ENCODE measurements around the gene VWA5B2. TPM values are rescaled to one million over a fixed set of nuclear protein-coding genes. Genes with fewer than 3 reads are reported as not detected.

The VWA5B2 gene
- total and polyA plus RNA-seq, 3 experiments from 2014 or later, result 0.11 TPM; not detected in 2

GRCh38 chr3:184249412-184250166 is 20.2 kb downstream of the VWA5B2 start, which contains the start of gene EEF1AKMT4:
TSS of gene EEF1AKMT4 (plus strand) at chr3:184249672. CDS start at chr3:184249695, 23 bp downstream.
- H3K27me3 ChIP-seq (ENCODE audit: insufficient read depth, low read length, poor library complexity, severe bottlenecking), result no peaks in the 10 kb centered on the region
- Mint-ChIP-seq H3K27ac (peak within 1 kb of the TSS; percentile 86 to 99 (median 95)), H3K4me1 (peaks cover 14 to 26% (median 18%) of the 10 kb centered on the region in 3 donors), H3K27me3 (no peaks in the 10 kb centered on the region), H3K9me3 (no peaks in the 10 kb centered on the region), H3K36me3 (peaks cover 0 to 23% (median 4%) of the 10 kb centered on the region in 3 donors), H3K4me3 (peak within 1 kb of the TSS; percentile 92 to 98 (median 96))
- no peaks in the 10 kb centered on the region for H3K9me3 ChIP-seq (ENCODE audit: low read length)
- DNase-seq, result peak; percentile 94 to 97 (median 95)
- H3K4me1 ChIP-seq (ENCODE audit: insufficient read depth, low read length), result peaks cover 10% of the 10 kb centered on the region
- ChIA-PET POLR2A (interaction anchor here (0.6 kb wide), 1 partner anchor 115 kb away, joined by 3 read pairs; no protein-coding TSS in a partner anchor), CTCF (interaction anchor here (0.6 to 1.9 kb wide), 24 partner anchors 9 to 365 kb away, joined by 3 to 36 read pairs (median 4); partner anchors contain the start of genes ABCF3, AP2M1, CAMK2N2 and EIF2B5)
- H3K27ac ChIP-seq (ENCODE audit: low read depth, low read length), result peak within 1 kb of the TSS; percentile 85
- H3K36me3 ChIP-seq (ENCODE audit: insufficient read depth, low read length), result peaks cover 5% of the 10 kb centered on the region
- H3K4me3 ChIP-seq (ENCODE audit: low read length), result peak within 1 kb of the TSS; percentile 94

- no peaks in the 10 kb centered on the region for H3K27me3 Mint-ChIP-seq
- H3K27ac ChIP-seq (ENCODE audit: low read depth, low read length), result peak overlapping the region; percentile 41
- peak overlapping the region; percentile 92 to 98 (median 96) for H3K4me3 Mint-ChIP-seq
- ChIA-PET POLR2A (interaction anchor here (0.6 kb wide), 1 partner anchor 116 kb away, joined by 3 read pairs; no protein-coding TSS in a partner anchor), CTCF (interaction anchor here (0.6 to 1.9 kb wide), 23 partner anchors 8 to 366 kb away, joined by 3 to 36 read pairs (median 4); partner anchors contain the start of genes ABCF3, AP2M1, CAMK2N2 and EIF2B5)
- H3K36me3 Mint-ChIP-seq, result peaks cover 0 to 16% (median 0%) of the 10 kb centered on the region in 3 donors
- peaks cover 12 to 26% (median 18%) of the 10 kb centered on the region in 3 donors for H3K4me1 Mint-ChIP-seq
- peak; percentile 79 to 91 (median 85) for DNase-seq
- peaks cover 2% of the 10 kb centered on the region for H3K36me3 ChIP-seq (ENCODE audit: insufficient read depth, low read length)
- H3K27me3 ChIP-seq (ENCODE audit: insufficient read depth, low read length, poor library complexity, severe bottlenecking), result no peaks in the 10 kb centered on the region
- H3K9me3 ChIP-seq (ENCODE audit: low read length), result no peaks in the 10 kb centered on the region
- H3K4me3 ChIP-seq (ENCODE audit: low read length), result peak overlapping the region; percentile 94
- no peaks in the 10 kb centered on the region for H3K9me3 Mint-ChIP-seq
- H3K27ac Mint-ChIP-seq, result peak overlapping the region; percentile 86 to 99 (median 94)
- peaks cover 10% of the 10 kb centered on the region for H3K4me1 ChIP-seq (ENCODE audit: insufficient read depth, low read length)
Observed at GRCh38 chr3:184250167-184250828, 20.9 kb downstream of the VWA5B2 start.

GRCh38 chr3:184255291-184256039 is 26.1 kb downstream of the VWA5B2 start:
- H3K9me3 Mint-ChIP-seq, result no peaks in the 10 kb centered on the region
- H3K4me3 Mint-ChIP-seq, result no peak overlapping the region
- POLR2A ChIA-PET, result no interaction called here
- no peak for DNase-seq
- Histone ChIP-seq H3K9me3 (ENCODE audit: low read length) (no peaks in the 10 kb centered on the region), H3K27ac (ENCODE audit: low read depth, low read length) (no peak overlapping the region), H3K36me3 (ENCODE audit: insufficient read depth, low read length) (no peaks in the 10 kb centered on the region), H3K27me3 (ENCODE audit: insufficient read depth, low read length, poor library complexity, severe bottlenecking) (peaks cover 1% of the 10 kb centered on the region), H3K4me1 (ENCODE audit: insufficient read depth, low read length) (peaks cover 5% of the 10 kb centered on the region), H3K4me3 (ENCODE audit: low read length) (no peak overlapping the region)
- H3K4me1 Mint-ChIP-seq, result peaks cover 4 to 12% (median 5%) of the 10 kb centered on the region in 3 donors
- CTCF ChIA-PET, result interaction anchor here (0.9 to 2.1 kb wide), 2 partner anchors 29 to 360 kb away, joined by 3 to 8 read pairs; no protein-coding TSS in a partner anchor
- H3K27ac Mint-ChIP-seq, result no peak overlapping the region
- H3K36me3 Mint-ChIP-seq, result peaks cover 0 to 1% (median 0%) of the 10 kb centered on the region in 3 donors
- H3K27me3 Mint-ChIP-seq, result peaks cover 2% of the 10 kb centered on the region in 2 donors

GRCh38 chr3:184257083-184257915 is 27.9 kb downstream of the VWA5B2 start:
- peak overlapping the region in 2 of 7 donors; percentile 25 to 62 for H3K4me3 Mint-ChIP-seq
- H3K27ac Mint-ChIP-seq, result peak overlapping the region in 1 of 8 donors; percentile 81
- peaks cover 4% of the 10 kb centered on the region for H3K27me3 ChIP-seq (ENCODE audit: insufficient read depth, low read length, poor library complexity, severe bottlenecking)
- H3K36me3 Mint-ChIP-seq, result peaks cover 0 to 1% (median 0%) of the 10 kb centered on the region in 3 donors
- POLR2A ChIA-PET, result no interaction called here
- peaks cover 14% of the 10 kb centered on the region for H3K4me1 ChIP-seq (ENCODE audit: insufficient read depth, low read length)
- H3K4me1 Mint-ChIP-seq, result peaks cover 13 to 22% (median 13%) of the 10 kb centered on the region in 3 donors
- H3K27ac ChIP-seq (ENCODE audit: low read depth, low read length), result no peak overlapping the region
- H3K27me3 Mint-ChIP-seq, result peaks cover 5 to 9% of the 10 kb centered on the region in 2 donors
- CTCF ChIA-PET, result interaction anchor here (2.1 kb wide), 1 partner anchor 362 kb away, joined by 8 read pairs; no protein-coding TSS in a partner anchor
- no peak overlapping the region for H3K4me3 ChIP-seq (ENCODE audit: low read length)
- no peaks in the 10 kb centered on the region for H3K36me3 ChIP-seq (ENCODE audit: insufficient read depth, low read length)
- DNase-seq, result no peak
- H3K9me3 ChIP-seq (ENCODE audit: low read length), result no peaks in the 10 kb centered on the region
- H3K9me3 Mint-ChIP-seq, result no peaks in the 10 kb centered on the region

- CTCF ChIA-PET, result interaction anchor here (1.0 to 1.4 kb wide), 3 partner anchors 9 to 18 kb away, joined by 3 to 7 read pairs (median 4); partner anchors contain the start of gene EEF1AKMT4
- Mint-ChIP-seq H3K27ac (peak overlapping the region in 1 of 8 donors; percentile 78), H3K9me3 (no peaks in the 10 kb centered on the region), H3K36me3 (peaks cover 0 to 1% (median 0%) of the 10 kb centered on the region in 3 donors), H3K4me1 (peaks cover 17 to 29% (median 18%) of the 10 kb centered on the region in 3 donors), H3K4me3 (peak overlapping the region; percentile 36 to 85 (median 68)), H3K27me3 (peaks cover 11 to 16% of the 10 kb centered on the region in 2 donors)
- Histone ChIP-seq H3K27ac (ENCODE audit: low read depth, low read length) (no peak overlapping the region), H3K27me3 (ENCODE audit: insufficient read depth, low read length, poor library complexity, severe bottlenecking) (peaks cover 12% of the 10 kb centered on the region), H3K4me3 (ENCODE audit: low read length) (no peak overlapping the region), H3K4me1 (ENCODE audit: insufficient read depth, low read length) (peaks cover 23% of the 10 kb centered on the region), H3K36me3 (ENCODE audit: insufficient read depth, low read length) (no peaks in the 10 kb centered on the region), H3K9me3 (ENCODE audit: low read length) (no peaks in the 10 kb centered on the region)
- POLR2A ChIA-PET, result no interaction called here
- no peak for DNase-seq
Observed at GRCh38 chr3:184258926-184259325, 29.5 kb downstream of the VWA5B2 start.

GRCh38 chr3:184259396-184259877 is 30.1 kb downstream of the VWA5B2 start:
- peaks cover 14% of the 10 kb centered on the region for H3K27me3 ChIP-seq (ENCODE audit: insufficient read depth, low read length, poor library complexity, severe bottlenecking)
- H3K36me3 ChIP-seq (ENCODE audit: insufficient read depth, low read length), result no peaks in the 10 kb centered on the region
- peaks cover 0 to 1% (median 0%) of the 10 kb centered on the region in 3 donors for H3K36me3 Mint-ChIP-seq
- H3K4me3 ChIP-seq (ENCODE audit: low read length), result no peak overlapping the region
- ChIA-PET POLR2A (interaction anchor here (0.5 kb wide), 1 partner anchor 107 kb away, joined by 3 read pairs; no protein-coding TSS in a partner anchor), CTCF (interaction anchor here (1.3 to 3.0 kb wide), 2 partner anchors 10 to 19 kb away, joined by 4 to 13 read pairs; partner anchors contain the start of gene EEF1AKMT4)
- H3K4me1 ChIP-seq (ENCODE audit: insufficient read depth, low read length), result peaks cover 23% of the 10 kb centered on the region
- H3K27ac Mint-ChIP-seq, result peak overlapping the region in 2 of 8 donors; percentile 5 to 78
- H3K4me3 Mint-ChIP-seq, result peak overlapping the region; percentile 33 to 89 (median 70)
- H3K9me3 ChIP-seq (ENCODE audit: low read length), result no peaks in the 10 kb centered on the region
- H3K4me1 Mint-ChIP-seq, result peaks cover 17 to 29% (median 18%) of the 10 kb centered on the region in 3 donors
- DNase-seq, result no peak
- peaks cover 11 to 16% of the 10 kb centered on the region in 2 donors for H3K27me3 Mint-ChIP-seq
- no peak overlapping the region for H3K27ac ChIP-seq (ENCODE audit: low read depth, low read length)
- H3K9me3 Mint-ChIP-seq, result no peaks in the 10 kb centered on the region

Data from CD8-positive, alpha-beta memory T cell (primary cell).